HepG2 (cell line): ENCODE measurements around the gene CCDC170. TPM values are rescaled to one million over a fixed set of nuclear protein-coding genes. Genes with fewer than 3 reads are reported as not detected.

ENCODE experiments used
- ATF3 ChIP-seq: sonication (generic); formaldehyde crosslinking; IDR thresholded peaks from 2 replicates; pipeline ENCODE4 v1.4.0; 2020; ENCODE audit warnings: missing genetic modification reagents
- MTA1 ChIP-seq: sonication (generic); formaldehyde crosslinking; IDR thresholded peaks from 2 replicates; pipeline ENCODE4 v1.4.0; 2020; ENCODE audit warnings: missing genetic modification reagents, mild to moderate bottlenecking, borderline replicate concordance
- NFATC3 ChIP-seq: sonication (generic); formaldehyde crosslinking; IDR thresholded peaks from 2 replicates; pipeline ENCODE4 v1.5.1; 2020; ENCODE audit warnings: mild to moderate bottlenecking, missing genetic modification reagents
- NFIB ChIP-seq: sonication (generic); formaldehyde crosslinking; IDR thresholded peaks from 2 replicates; pipeline ENCODE4 v1.9.0; 2021; ENCODE audit warnings: missing genetic modification reagents, mild to moderate bottlenecking, borderline replicate concordance
- NR0B2 ChIP-seq: sonication (generic); formaldehyde crosslinking; IDR thresholded peaks from 2 replicates; pipeline ENCODE4 v1.4.0; 2020; ENCODE audit warnings: mild to moderate bottlenecking, missing genetic modification reagents
- RFX3 ChIP-seq: IDR thresholded peaks from 2 replicates; pipeline ENCODE4 v1.6.1; 2016; ENCODE audit warnings: missing biosample characterization, missing genetic modification reagents
- TBL1XR1 ChIP-seq: fragments of 150-350 bp; IDR thresholded peaks from 2 replicates; pipeline ENCODE4 v1.6.1; 2014; ENCODE audit warnings: borderline replicate concordance, low read length; ENCODE audit not compliant: partially characterized antibody
- ZBTB43 ChIP-seq: sonication (generic); formaldehyde crosslinking; conservative IDR thresholded peaks from 2 replicates; pipeline ENCODE4 v1.4.0; 2020; ENCODE audit warnings: missing genetic modification reagents
- ZFP36L1 ChIP-seq: sonication (generic); formaldehyde crosslinking; IDR thresholded peaks from 2 replicates; pipeline ENCODE4 v1.8.0; 2022; ENCODE audit warnings: mild to moderate bottlenecking, missing genetic modification reagents, moderate library complexity
- ZNF546 ChIP-seq: sonication (generic); formaldehyde crosslinking; conservative IDR thresholded peaks from 2 replicates; pipeline ENCODE4 v1.8.1; 2023; ENCODE audit warnings: mild to moderate bottlenecking, missing genetic modification reagents
- ZNF549 ChIP-seq: sonication (generic); formaldehyde crosslinking; IDR thresholded peaks from 2 replicates; pipeline ENCODE4 v1.5.0; 2020; ENCODE audit warnings: missing genetic modification reagents
- ZNF577 ChIP-seq: sonication (generic); formaldehyde crosslinking; IDR thresholded peaks from 2 replicates; pipeline ENCODE4 v1.4.0; 2020; ENCODE audit warnings: mild to moderate bottlenecking, low read depth, missing genetic modification reagents, borderline replicate concordance
- ZNF589 ChIP-seq: sonication (generic); formaldehyde crosslinking; conservative IDR thresholded peaks from 2 replicates; pipeline ENCODE4 v1.8.0; 2022; ENCODE audit warnings: mild to moderate bottlenecking, moderate library complexity, missing genetic modification reagents
- ZNF619 ChIP-seq: sonication (generic); formaldehyde crosslinking; IDR thresholded peaks from 2 replicates; pipeline ENCODE4 v1.4.0; 2020; ENCODE audit warnings: mild to moderate bottlenecking, missing genetic modification reagents
- ZSCAN21 ChIP-seq: sonication (generic); formaldehyde crosslinking; IDR thresholded peaks from 2 replicates; pipeline ENCODE4 v1.8.0; 2022; ENCODE audit warnings: mild to moderate bottlenecking, missing genetic modification reagents, moderate library complexity, borderline replicate concordance
- polyA plus RNA-seq, 8 experiments: library from polyadenylated mRNA; depleted of rRNA in 3 of 8; stranded (reverse) in 7 of 8; unstranded in 1 of 8; fragments of >200 nt; fragmentation: Illumina TruSeq in 4 of 8; extraction: Trizol in 4 of 8; gene quantifications; 2 replicates each; pipeline versions ENCODE4 v1.2.1 to v1.2.3, GENCODE V29; 2011 to 2016; ENCODE audit warnings: low read depth in 4 of 8, missing spikeins in 1 of 8, mixed read lengths in 1 of 8; ENCODE audit not compliant: insufficient read depth in 1 of 8
- total RNA-seq, 5 experiments: library from RNA; depleted of rRNA; stranded (reverse); fragments of >200 nt; fragmentation: Illumina TruSeq; extraction: Trizol; gene quantifications; 2 replicates each; pipeline ENCODE4 v1.2.3, GENCODE V29; 2016; ENCODE audit warnings: low read depth in 1 of 5
- TF ChIP-seq, protein P1 (sequence below): sonication (generic); formaldehyde crosslinking; IDR thresholded peaks from 2 replicates; pipeline ENCODE4 v1.4.0; 2020; ENCODE audit warnings: missing genetic modification reagents, borderline replicate concordance
- TF ChIP-seq, protein P2 (sequence below): IDR thresholded peaks from 2 replicates; pipeline ENCODE4 v1.6.1; 2016; ENCODE audit warnings: control low read depth

The CCDC170 gene
- total and polyA plus RNA-seq, 2 of the 13 experiments (the other 11 are each of a cell fraction or from before 2014, with no cell fraction given), result 0.90 to 5.1 TPM

DNA sequence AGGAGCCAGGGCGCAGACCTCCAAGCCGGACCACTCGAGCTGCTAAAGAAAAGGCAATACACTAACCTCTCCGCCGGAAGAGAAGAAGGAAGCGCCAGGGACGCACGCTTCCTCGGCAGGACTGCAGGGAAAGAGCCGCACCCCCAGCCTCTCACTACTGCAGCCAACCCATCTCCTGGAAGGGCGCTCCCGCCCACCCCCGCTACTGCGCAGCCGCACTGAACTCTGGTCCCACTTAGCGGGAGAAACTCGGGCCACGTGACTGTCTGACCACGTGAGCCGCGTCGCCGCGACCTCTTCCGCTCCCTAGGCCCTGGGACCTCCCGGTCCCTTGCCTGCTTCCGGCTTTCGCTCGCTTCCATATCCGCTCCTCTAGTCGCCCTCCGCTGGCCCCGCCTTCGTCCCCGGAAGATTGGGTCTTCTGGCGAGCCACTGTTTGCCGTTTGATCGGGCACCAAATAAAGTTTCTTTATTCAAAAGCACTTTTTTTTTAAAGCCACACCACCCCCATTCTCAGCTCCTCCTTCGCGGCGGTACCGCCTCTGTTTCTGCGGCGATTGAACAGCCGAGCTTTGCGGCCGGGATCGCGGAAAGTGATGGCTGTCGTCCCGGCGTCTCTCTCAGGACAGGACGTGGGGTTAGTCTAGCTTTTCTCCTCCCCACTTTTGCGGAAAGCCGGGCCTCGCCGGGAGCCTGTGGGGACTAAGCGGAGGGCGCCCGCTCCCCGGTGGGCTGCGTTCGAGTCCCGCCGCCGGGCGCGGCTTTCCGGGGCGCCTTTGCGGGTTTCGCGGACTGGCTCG is 41.7 kb upstream of the CCDC170 start, which contains the start of gene RMND1 (continued):
- TF ChIP-seq ZNF546 (CRISPR knock-in tag), result peak; percentile 97
- no peak for TF ChIP-seq TBL1XR1
- peak; percentile 95 for TF ChIP-seq ZSCAN21 (CRISPR knock-in tag)
- TF ChIP-seq MTA1, result peak; percentile 94
- TF ChIP-seq, protein P1, sequence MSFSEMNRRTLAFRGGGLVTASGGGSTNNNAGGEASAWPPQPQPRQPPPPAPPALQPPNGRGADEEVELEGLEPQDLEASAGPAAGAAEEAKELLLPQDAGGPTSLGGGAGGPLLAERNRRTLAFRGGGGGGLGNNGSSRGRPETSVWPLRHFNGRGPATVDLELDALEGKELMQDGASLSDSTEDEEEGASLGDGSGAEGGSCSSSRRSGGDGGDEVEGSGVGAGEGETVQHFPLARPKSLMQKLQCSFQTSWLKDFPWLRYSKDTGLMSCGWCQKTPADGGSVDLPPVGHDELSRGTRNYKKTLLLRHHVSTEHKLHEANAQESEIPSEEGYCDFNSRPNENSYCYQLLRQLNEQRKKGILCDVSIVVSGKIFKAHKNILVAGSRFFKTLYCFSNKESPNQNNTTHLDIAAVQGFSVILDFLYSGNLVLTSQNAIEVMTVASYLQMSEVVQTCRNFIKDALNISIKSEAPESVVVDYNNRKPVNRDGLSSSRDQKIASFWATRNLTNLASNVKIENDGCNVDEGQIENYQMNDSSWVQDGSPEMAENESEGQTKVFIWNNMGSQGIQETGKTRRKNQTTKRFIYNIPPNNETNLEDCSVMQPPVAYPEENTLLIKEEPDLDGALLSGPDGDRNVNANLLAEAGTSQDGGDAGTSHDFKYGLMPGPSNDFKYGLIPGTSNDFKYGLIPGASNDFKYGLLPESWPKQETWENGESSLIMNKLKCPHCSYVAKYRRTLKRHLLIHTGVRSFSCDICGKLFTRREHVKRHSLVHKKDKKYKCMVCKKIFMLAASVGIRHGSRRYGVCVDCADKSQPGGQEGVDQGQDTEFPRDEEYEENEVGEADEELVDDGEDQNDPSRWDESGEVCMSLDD (CRISPR knock-in tag), result peak; percentile 83
- TF ChIP-seq ZBTB43 (CRISPR knock-in tag), result peak; percentile 92
- TF ChIP-seq, protein P2, sequence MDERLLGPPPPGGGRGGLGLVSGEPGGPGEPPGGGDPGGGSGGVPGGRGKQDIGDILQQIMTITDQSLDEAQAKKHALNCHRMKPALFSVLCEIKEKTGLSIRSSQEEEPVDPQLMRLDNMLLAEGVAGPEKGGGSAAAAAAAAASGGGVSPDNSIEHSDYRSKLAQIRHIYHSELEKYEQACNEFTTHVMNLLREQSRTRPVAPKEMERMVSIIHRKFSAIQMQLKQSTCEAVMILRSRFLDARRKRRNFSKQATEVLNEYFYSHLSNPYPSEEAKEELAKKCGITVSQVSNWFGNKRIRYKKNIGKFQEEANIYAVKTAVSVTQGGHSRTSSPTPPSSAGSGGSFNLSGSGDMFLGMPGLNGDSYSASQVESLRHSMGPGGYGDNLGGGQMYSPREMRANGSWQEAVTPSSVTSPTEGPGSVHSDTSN (CRISPR knock-in tag), result no peak
- no peak; the same call in none of the 2 replicates for TF ChIP-seq ATF3 (CRISPR knock-in tag)
- peak; percentile 96; the same call in 1 of the 2 replicates for TF ChIP-seq NR0B2
- peak; percentile 99; the same call in 1 of the 2 replicates for TF ChIP-seq ZFP36L1 (CRISPR knock-in tag)
- TF ChIP-seq ZNF577 (CRISPR knock-in tag), result no peak
- no peak for TF ChIP-seq RFX3 (CRISPR knock-in tag)
- no peak; the same call in 1 of the 2 replicates for TF ChIP-seq NFATC3 (CRISPR knock-in tag)
- TF ChIP-seq ZNF619 (CRISPR knock-in tag), result peak; percentile 84
- TF ChIP-seq NFIB, result no peak
- no peak for TF ChIP-seq ZNF549
- TF ChIP-seq ZNF589 (CRISPR knock-in tag), result peak; percentile 78
